OCI-M1 (cell line): ENCODE data around the gene PKDCC.

Experiments
- DNase-seq: peaks from one replicate; lab custom pipeline; 2025; lab: John Stamatoyannopoulos, UW

The PKDCC gene

DNA sequence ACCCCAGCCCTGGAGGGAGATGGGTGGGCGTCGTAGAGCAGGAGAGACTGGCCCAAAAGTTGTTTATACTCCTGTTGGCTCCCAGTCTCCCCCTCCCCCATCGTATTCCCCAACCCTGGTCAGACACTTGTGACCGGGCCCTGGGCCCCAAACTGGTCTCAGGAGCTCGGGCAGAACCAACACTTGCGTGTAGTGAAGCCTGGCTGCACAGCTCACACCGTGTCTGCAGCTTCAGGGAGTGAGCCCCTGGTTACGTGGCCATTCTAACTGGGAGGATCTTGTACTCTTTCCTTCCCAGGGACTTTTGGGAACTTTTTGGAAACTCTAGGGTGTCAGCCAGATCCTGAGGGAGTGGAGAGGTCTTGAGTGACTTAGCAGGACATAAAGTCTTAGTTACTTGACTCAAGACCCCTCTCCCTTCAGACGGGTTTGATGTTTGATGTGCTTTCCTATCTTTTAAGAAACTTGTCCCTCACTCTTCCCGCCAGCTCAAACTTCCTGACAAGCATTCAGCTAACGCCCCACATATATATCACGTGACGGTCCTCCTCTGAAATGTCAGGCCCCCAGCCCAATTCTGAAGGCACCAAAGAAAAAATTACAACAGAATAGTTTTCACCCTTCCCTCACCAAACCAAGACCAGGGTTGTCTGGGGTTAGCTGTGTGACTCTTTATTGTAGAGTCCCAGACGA, 2.3 kb downstream of the PKDCC start:
- no peak for DNase-seq

DNA sequence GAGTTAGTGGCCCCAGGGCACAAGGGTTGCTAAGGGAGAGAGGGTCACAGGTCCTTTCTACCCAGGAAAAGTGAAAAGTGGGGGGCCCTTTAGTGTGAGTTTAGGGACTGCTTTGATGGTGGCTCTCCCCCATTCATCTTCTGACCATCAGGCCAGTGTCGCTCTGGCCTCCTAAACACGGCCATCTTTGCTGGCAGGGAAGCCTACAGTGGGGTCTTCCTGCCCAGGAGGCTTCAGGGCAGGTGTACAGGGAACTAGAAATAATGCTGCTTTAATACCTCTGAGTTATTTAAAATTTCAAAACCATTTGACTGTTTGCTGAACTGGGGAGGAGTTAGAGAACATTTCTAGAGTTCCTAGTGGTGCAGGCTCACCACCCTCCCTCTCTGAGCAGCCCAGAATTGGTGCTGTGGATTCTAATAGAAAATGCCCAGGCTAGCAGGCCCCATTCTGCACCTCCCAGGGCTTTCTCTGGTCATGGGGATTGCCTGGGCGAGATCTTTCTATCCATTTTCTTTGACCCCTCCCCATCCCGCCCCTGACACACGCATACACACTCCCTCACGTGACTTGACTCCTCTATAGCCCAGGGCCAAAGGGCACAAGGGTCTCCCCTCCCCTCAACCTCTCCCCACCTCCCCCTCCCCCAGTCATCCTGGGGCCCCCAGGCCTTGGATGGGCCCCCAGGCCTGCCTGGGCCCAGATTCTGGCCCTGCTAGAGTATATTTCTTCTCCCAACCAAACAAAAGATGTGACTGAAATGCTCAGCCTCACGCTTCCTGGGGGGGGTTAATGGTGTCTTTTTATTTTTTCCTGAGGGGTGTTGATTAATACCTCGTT, 3.1 kb downstream of the PKDCC start:
- no peak for DNase-seq

DNA sequence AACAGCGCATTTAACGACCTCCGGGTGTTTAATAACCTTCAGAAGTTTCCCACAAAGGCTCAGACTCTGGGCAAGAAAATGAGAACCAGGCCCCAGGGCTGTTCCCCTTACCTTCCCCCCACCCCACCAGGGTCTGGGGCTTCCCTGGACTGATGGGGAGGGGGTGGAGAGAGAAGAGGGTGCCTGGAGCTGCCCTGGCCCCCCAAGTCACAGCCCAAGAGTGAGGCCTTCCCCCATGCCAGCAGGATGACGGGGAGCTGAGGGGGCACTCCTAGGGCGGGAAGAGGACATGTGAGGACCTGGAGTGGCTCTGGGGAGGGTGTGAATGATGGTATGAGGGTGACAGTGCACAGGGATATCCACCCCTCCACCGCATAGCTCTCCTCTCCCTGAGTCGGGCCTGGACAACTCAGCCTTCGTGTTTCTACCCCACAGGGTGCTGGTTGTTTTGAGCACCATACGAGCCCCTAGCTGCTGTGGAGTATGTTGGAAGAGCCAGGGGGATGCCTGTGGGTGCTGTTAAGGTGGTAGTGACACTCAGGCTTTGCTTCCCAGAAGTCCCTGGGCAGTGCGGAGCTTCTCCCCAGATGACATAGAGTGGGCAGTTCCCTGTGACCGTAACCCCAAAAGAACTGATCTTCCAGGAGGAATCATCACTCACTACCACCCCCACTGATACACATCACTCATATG, 3.9 kb downstream of the PKDCC start:
- no peak for DNase-seq

DNA sequence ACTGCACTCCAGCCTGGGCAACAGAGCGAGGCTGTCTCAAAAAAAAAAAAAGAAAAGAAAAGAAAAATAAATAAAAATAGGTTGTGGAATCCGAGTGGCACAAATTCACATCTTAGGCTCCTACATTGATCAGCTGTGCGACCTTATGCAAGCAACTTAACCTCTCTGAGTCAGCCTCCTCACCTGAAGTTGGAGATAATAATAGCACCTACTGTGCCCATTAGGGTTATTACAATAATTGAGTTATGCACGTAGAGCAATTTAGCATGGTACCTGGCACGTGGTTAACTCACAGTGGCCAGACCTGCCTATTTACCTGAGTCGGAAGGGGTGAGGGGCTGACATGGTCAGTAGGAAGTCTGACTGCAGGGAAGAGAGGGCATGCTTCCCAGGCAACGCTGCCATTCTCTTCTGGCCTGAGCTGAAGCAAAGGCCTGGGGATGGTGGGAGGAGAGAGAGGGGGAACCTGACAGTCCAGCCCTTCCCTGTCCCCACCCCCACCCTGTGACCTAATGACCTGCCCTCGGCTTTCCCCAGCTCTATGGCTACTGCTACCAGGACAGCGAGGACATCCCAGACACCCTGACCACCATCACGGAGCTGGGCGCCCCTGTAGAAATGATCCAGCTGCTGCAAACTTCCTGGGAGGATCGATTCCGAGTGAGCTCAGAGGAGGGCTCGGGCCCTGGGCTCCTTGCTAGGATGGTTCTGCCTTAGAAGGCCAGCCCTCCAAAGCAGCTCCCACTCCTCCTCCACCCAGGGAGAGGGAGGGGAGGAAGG, 5.1 kb downstream of the PKDCC start:
- DNase-seq = no peak

DNA sequence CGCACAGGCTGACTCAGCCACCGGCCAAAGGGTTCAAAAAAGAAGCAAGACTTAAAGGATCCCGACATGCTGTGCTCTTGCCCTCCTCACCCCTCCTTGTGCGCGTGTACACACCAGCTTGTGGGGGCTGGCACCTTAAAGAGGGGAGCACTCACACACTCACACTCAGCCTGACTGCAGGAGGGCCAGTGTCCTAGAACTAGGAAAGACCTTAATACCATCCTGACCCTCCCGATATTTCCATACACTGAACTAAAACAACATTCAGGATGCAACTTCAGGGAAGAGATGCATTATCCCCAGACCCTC, 5.6 kb downstream of the PKDCC start:
- no peak for DNase-seq

DNA sequence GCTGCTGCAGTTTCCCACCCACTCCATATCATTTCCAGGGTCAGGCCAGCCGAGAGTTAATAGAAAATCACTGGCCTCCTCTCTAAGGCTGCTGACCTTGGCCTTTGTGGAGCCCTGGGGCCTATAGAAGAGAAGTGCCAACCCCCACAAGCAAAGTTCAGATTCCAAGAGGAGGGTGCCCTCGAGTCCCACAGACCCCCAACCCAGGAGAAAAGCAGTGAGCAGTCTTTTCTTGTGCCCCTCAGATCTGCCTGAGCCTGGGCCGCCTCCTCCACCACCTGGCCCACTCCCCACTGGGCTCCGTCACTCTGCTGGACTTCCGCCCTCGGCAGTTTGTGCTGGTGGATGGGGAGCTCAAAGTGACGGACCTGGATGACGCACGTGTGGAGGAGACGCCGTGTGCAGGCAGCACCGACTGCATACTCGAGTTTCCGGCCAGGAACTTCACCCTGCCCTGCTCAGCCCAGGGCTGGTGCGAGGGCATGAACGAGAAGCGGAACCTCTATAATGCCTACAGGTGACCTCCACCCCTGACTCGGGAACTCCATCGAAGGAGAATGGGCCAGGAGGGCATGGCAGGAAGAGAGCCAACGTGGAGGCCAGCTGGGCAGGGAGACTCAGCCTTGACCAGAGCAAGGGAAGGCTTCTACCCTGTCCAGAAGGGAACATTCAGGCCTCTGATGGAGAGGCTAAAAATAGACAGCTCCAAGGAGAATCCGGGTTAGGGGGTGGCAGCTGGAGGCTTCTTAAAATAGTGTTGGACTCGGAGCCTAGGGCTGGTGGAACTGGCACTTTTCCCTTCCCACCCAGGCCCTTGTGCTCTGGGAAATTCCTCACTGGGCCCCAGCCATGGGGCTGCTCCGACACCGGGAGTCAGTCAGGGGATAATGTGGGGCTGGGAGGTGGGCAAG, 6.2 kb downstream of the PKDCC start:
- no peak for DNase-seq

DNA sequence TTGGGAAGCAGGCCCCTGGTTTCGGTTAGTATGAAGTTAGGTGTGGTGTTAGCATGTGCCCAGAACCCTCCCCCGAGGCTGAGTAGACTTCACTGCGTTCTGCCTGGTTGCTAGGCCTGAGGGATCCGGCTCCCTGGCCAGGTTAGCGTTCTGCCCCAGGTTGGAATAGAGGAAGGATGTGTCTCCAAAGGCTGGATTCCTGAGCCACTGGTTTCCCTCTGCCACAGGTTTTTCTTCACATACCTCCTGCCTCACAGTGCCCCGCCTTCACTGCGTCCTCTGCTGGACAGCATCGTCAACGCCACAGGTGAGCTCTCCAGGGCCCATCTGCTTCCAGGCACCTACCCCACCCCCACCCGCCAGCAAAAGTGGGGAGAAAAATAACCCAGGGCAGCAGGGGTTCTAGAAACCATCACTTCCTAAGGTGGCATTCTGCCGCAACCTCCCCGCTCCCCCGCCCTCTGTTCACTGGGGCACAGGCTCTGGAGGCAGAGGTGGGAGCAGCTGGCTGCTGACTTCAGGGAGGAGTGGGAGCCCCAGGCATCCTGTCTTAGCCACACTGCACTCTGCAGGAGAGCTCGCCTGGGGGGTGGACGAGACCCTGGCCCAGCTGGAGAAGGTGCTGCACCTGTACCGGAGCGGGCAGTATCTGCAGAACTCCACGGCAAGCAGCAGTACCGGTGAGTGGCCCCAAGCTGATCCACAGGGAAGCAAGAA, 7.1 kb downstream of the PKDCC start:
- no peak for DNase-seq

DNA sequence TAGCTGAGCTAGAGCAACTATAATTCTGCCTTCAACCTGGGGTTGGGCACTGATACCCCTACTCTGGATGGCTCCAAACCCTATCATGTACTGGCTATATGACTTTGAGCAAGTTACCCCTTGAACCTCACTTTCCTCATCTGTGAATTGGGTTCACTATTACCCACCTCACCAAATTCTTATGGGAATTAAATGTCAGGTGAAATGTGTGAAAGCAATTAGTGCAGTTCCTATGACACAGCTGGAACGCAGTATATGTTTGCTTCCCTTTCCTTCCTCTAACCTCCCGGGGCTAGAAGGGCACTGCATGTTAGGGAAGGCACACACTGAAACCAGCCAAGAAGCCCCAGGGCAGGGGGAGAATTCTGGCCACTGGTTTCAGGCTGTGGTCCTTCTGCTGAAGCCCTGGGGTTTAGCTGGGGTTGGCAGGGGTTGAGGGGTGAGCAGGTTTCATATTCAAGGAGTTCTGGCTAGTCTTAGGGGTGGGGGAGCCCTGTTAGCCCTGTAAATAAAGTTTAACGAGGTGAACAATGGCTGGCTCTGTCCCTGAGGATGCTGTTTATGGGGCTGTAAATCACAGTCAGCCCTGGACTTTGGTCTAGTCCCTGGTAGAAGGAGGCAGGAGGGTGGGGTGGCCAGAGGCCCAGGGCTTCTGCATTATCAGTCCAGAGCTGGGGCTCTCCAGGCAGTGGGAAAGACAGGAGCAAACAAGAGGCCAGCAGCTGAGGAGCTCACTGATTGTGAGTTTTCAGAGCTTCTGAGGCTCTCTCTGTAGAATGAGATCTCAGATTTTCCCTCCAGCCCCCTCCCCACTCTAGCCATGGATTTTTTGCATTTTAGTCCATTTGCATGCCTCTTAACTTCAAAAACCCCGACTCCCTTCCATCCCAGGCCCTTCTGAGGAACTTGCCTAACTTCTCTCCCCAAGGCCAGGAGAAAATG, 8.0 kb downstream of the PKDCC start:
- DNase-seq = no peak

DNA sequence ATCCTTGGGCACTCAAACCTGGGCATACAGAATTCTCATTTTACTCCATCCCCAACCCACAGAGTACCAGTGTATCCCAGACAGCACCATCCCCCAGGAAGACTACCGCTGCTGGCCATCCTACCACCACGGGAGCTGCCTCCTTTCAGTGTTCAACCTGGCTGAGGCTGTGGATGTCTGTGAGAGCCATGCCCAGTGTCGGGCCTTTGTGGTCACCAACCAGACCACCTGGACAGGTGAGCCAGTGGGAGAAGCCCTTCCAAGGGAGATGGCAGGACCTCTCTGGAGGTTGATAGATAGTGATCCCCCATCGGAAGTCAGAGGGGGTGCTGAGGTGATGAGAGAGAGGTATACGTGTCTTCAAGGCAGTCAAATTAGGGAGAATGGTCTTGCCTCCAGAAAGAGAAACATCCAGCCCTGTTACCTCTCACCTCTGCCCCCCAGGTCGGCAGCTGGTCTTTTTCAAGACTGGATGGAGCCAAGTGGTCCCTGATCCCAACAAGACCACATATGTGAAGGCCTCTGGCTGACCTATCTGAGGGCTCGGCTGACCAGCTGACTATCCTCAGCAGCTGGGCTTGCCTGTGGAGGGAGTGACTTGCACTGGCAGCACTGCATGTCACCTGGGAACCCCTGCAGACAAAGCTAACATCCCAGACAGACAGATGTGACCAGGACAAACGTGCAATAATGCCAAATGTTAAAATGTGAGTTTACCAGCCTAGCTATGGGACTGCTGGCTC, 9.5 kb downstream of the PKDCC start:
- no peak for DNase-seq

DNA sequence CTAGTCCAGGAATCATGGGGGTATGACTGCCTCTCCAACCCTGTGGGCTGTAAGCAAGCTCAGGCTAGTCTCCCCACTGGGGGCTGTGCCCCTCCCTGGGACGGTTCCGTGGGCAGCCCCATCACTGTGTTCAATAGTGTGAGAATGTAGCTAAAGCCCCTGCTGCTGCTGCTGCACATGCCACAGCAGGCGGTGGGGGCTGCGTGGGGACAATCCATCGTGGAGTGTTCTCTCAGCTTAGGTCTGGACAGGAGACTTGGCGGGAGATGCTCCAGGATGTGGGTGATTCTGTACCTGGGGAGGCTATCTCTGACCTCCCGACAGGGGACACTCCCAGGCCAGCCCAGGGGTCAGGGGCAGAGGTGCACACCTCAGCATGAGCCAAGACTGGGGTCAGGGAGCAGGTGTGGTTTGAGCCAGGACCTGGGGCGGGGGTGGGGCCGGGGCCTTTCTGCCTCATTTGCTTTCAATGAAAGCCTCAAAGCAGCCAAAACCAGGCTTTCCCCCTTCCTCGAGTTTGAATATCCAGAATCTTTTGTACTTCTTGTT, 10.2 kb downstream of the PKDCC start:
- no peak for DNase-seq

DNA sequence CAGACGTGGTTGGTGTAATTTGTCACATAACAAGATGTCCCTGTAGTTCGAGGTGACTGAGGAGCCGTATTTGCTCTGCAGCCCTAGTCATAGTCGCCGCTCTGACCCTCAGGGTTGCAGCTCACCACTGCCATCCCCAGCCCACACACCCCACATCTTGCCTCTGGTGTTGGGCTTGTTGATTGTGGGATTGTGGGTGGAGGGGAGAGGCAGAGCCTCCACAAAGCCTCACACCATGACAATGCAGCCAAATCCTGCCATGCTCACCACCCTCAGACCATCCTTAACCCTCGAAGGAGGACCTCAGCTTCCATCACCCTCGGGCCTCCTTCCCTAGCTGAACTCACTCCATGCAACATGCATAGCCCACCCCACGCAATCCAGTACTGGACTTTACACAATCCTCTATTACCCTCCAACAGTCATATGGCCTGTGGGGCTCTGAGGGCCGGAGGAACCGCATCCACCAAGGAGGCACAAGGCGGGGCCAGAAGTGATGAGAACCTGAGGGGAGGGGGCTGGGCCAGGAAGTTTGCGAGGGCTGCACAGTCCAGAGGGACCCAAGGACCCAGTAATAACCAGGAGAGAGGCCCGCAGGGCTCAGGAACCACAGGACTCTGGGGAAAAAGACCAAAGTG, 11.6 kb downstream of the PKDCC start:
- no peak for DNase-seq

DNA sequence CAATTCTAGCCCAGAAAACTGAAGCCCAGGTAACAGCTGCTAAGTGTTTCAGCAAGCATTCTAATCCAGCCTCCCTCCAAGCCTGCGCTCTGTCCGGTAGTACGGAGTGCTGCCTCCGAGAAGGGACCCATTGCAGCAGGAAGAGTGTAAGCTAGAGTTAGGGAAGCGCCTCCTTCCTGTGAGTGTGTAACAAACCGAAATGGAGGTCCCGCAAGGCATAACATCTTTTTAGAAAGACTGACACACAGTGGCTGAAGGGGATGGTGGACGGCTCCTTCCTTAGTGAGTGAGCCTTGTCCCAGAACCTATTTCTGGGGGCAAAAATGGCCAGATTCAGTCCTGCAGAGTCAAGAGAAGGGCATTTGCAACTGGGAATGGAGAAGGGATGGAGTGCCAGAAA, 12.2 kb downstream of the PKDCC start:
- no peak for DNase-seq

DNA sequence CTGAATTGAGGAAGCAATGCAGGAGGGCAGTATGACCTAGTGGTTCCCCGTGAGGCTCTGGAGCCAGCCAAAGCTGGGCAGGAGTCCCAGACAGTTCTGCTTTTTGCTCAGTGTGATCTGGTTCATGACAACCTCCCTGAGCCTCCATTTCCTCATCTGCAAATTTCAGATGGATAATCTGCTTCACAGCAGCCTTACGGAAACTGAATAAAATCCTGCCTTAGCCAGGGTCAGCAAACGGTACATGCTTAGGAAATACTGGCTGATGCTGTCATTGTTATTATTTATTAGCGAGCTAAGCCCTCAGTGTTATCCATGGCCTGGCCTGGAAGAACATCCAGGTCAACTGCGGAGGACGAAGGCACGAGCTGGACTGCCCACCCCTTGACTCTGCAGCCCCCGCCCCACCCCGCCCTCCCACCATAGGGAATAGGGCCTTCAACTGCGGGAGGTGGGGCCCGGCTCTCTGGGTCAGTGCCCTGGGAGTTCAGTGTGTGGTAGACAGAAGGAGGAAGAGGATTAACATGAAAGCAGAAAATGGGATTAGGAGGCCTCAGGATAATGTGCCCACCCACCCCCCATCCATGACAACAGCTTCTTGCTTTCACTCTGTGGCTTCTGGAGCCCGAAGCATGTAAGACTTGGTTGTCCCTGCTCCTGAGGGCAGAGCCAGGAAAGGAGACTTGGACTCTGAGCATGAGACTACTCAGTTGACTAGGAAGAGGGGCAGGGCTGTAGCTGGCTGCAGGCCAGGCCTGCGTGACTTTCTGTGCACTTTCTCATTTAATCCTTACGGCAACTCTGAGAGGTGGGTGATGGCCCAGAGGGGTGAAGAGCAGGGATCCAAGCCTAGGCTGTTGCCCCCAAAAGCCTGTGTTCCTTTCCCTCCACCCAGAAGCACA, 13.1 kb downstream of the PKDCC start:
- DNase-seq = peak; percentile 44

DNA sequence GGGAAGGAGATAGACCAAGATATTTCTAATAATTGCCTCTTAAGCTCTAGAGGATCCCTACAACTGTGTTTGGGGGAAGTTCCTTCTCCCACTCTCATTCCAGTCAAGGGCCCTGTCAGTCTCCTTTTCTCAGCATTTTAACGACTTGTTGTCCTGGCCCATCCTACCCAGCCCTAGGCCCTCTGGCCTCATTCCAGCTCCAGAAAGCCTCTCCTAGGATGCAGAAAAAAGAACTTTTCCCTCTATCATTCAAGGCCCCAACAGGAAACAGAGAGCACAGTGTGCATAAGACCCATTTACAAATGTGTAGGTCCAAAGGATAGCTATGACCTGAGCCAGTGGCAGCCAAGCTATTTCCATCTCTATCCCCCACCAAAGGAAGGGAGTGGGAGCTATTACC, 14.0 kb downstream of the PKDCC start:
- DNase-seq = no peak

DNA sequence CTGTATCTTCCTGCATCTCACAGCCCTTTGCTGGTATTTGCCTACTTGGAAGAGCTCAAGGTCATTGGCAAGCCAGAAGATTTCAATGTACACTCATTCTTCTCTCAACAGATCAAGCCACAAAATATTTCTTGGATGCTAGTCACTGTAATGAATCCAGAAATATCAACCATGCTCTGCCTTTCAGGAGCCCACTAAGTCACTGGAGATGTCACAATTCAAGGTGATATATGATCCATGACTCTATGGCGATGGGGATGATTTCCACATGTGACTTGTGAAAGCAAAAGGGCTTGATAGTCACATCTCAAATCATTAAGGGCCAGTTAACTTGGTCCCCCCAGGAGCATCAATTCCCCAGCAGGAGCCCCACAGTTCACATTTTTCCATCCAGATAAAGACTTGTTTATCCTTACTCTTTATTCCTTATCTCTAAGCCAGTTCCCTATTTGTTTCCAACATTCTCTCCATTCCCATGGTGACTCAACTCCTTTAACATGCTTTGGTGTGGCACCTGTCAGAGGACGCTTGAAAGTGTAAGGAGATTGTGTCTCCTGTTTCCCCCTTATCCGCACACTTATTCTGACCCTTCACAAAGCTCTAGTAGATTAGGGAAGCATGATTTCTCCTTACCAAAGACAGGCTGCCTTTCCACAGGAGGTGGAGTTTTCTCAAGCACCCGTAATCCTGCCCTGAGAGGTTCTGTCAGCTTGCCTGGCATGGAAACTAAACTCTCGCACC, 15.8 kb downstream of the PKDCC start:
- no peak for DNase-seq

DNA sequence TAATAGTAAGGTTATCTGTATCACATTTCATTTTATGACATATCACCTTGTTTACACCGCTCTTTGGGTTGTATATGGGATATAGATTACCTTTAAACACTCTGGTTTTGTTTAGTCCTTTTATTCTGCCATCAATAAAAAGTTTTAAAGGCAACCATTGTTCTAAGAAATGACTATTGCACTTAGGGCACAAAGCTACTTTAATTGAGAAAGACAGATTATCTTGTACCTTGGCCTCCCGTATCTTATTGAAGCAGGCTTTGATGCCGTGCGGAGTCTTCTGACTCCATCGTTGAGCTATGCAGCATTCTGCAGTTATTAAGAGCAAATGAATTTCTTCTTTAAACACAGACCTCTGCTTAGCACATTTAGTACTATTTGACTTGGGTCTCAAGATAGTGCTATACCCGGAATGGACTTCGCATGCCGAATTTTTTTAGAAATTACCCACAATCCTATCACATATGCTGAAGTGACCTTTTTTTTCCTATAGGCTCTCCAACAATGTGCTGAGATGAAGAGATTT, 16.7 kb downstream of the PKDCC start:
- DNase-seq = no peak
